HG02840 (cell line): ENCODE measurements around the gene METAP2.

Source experiments
- ATAC-seq: cut with Tn5 transposase; IDR thresholded peaks from one replicate; pipeline ENCODE4 v1.9.1; 2021; ENCODE audit warnings: mild to moderate bottlenecking, moderate library complexity, moderate number of reproducible peaks; ENCODE audit not compliant: unreplicated experiment, low FRiP score

Gene METAP2

GRCh38 chr12:95547522-95548055 is 73.6 kb downstream of the METAP2 start:
- no peak for ATAC-seq

- ATAC-seq, result no peak
These were observed 74.1 kb downstream of the METAP2 start for GRCh38 chr12:95548056-95548538.

GRCh38 chr12:95548539-95549391 is 74.8 kb downstream of the METAP2 start:
- no peak for ATAC-seq

GRCh38 chr12:95549392-95550084 is 75.6 kb downstream of the METAP2 start:
- no peak for ATAC-seq

GRCh38 chr12:95551305-95551704 is 77.4 kb downstream of the METAP2 start, which contains the start of gene USP44:
TSS of gene USP44 (minus strand) at chr12:95551476. CDS start at chr12:95534256, 17,220 bp downstream.
- no peak for ATAC-seq

- no peak for ATAC-seq
These were observed 78.1 kb downstream of the METAP2 start for GRCh38 chr12:95551913-95552516.

- no peak for ATAC-seq
These were observed 79.4 kb downstream of the METAP2 start for GRCh38 chr12:95553197-95553943.

- no peak for ATAC-seq
These were observed 80.7 kb downstream of the METAP2 start for GRCh38 chr12:95554532-95555071.

GRCh38 chr12:95557625-95558024 is 83.7 kb downstream of the METAP2 start:
- no peak for ATAC-seq
